ENCODE measurements around the gene FIS1. TPM values are rescaled to one million over a fixed set of nuclear protein-coding genes. Genes with fewer than 3 reads are reported as not detected.
"Not testable (repeated sequence)": the region's sequence is repeated elsewhere in the genome, so short reads cannot be mapped to it uniquely, and the experiment has no call there.

FIS1 gene
- total and polyA plus RNA-seq, 10 of the 15 experiments (the other 5 are each of a cell fraction or from before 2014, with no cell fraction given), result 83.4 to 149 (median 108) TPM

DNA sequence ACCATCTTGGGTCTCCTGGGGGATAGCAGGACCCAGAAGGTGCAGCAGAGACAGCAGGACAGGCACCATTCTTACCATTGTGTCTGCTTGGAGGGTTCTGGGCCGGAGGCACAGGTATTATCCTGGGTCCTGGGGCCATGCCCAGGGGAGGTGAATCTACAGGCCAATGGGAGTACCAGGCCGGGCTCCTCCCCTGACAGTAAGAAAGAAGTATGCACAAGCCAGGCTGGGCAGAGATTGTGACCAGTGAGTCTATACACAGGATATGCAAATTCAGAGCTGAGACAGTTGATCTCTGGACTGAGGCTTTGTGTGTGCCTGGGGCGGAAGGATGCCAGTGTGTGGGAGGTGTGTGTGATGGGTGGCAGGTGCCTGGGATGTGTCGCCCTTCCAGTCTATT lies 44.8 kb upstream of the FIS1 start:
- ATAC-seq (peak; percentile 96), DNase-seq (ENCODE audit: low read depth, low spot score) (peak; percentile 30), FAIRE-seq (peak; percentile 86)
- H3K27me3 ChIP-seq (replicated peaks in 1 of 2; ENCODE audit: control insufficient read depth in 2 of 2, insufficient read depth in 2 of 2, low read length in 1 of 2); H3K27ac ChIP-seq (ENCODE audit: control insufficient read depth, insufficient read depth); H3K4me3 ChIP-seq; BruUV-seq (replicated peaks); H3K4me1 ChIP-seq (ENCODE audit: control insufficient read depth, insufficient read depth, low read length); intact Hi-C loops (cut with micrococcal nuclease; ENCODE audit: unreplicated experiment); H3K4me2 ChIP-seq (ENCODE audit: control insufficient read depth, insufficient read depth); H3K36me3 ChIP-seq (ENCODE audit: control insufficient read depth in 2 of 2, insufficient read depth in 2 of 2, low read length in 1 of 2); H3K79me2 ChIP-seq (ENCODE audit: control insufficient read depth, insufficient read depth, low read length); H3K9ac ChIP-seq (ENCODE audit: control insufficient read depth, insufficient read depth, low read length); H4K20me1 ChIP-seq (ENCODE audit: control insufficient read depth, insufficient read depth); POLR2A ChIA-PET; H3K9me3 ChIP-seq (replicated peaks; ENCODE audit: control insufficient read depth, insufficient read depth, low read length); H2AFZ ChIP-seq (ENCODE audit: control insufficient read depth, low read depth, low read length): not testable (repeated sequence)
- 18% methylated on average over 4 of the region's 4 CpGs for WGBS (ENCODE audit: insufficient coverage, insufficient replicate concordance, low lambda C conversion rate, missing lambda C conversion rate)
- RAD21 ChIA-PET (ENCODE audit: unreplicated experiment), result interaction anchor here (0.5 to 2.4 kb wide), 6 partner anchors 32 to 148 kb away, joined by 3 to 16 read pairs (median 4); partner anchors contain the start of gene IFT22
- SMC1A ChIA-PET (ENCODE audit: uncharacterized antibody, unreplicated experiment), result interaction anchor here (0.6 to 3.8 kb wide), 5 partner anchors 41 to 521 kb away, joined by 3 to 31 read pairs (median 5); no protein-coding TSS in a partner anchor
- CTCF ChIA-PET, result interaction anchor here (0.7 to 6.1 kb wide), 17 partner anchors 10 to 1314 kb away, joined by 3 to 97 read pairs (median 4); partner anchors contain the start of genes AZGP1, FIS1, IFT22 and PLOD3
- in situ Hi-C loops (cut with MboI), result loop anchor here (5.0 kb wide), 1 partner anchor 1307 kb away; no protein-coding TSS in a partner anchor
- TF ChIP-seq BHLHE40 (IDR thresholded peaks at IDR 0.05; ENCODE audit: borderline replicate concordance in 1 of 2, low read depth in 2 of 2, low read length in 1 of 2) (peak in 1 of 2 experiments; percentile 48; a peak in 1 of 4 replicates), IKZF1 (conservative IDR thresholded peaks at IDR 0.05) (0 out of 2 replicates have a peak, but pooled peaks have one; percentile 10)

- Histone ChIP-seq H2AFZ (ENCODE audit: control insufficient read depth, low read depth, low read length) (no peak overlapping the region), H3K4me3 (no peak overlapping the region), H3K4me2 (ENCODE audit: control insufficient read depth, insufficient read depth) (no peak overlapping the region), H3K9ac (ENCODE audit: control insufficient read depth, insufficient read depth, low read length) (no peak overlapping the region), H3K36me3 (ENCODE audit: control insufficient read depth in 2 of 2, insufficient read depth in 2 of 2, low read length in 1 of 2) (no peaks in the 10 kb centered on the region), H3K27ac (ENCODE audit: control insufficient read depth, insufficient read depth) (no peak overlapping the region), H3K4me1 (ENCODE audit: control insufficient read depth, insufficient read depth, low read length) (no peaks in the 10 kb centered on the region), H4K20me1 (ENCODE audit: control insufficient read depth, insufficient read depth) (no peaks in the 10 kb centered on the region), H3K27me3 (replicated peaks in 1 of 2; ENCODE audit: control insufficient read depth in 2 of 2, insufficient read depth in 2 of 2, low read length in 1 of 2) (no peaks in the 10 kb centered on the region; a peak in 2 of 4 replicates), H3K79me2 (ENCODE audit: control insufficient read depth, insufficient read depth, low read length) (no peaks in the 10 kb centered on the region), H3K9me3 (replicated peaks; ENCODE audit: control insufficient read depth, insufficient read depth, low read length) (no peaks in the 10 kb centered on the region)
- no TSS peak for BruUV-seq (replicated peaks)
- ChIA-PET RAD21 (ENCODE audit: unreplicated experiment) (no interaction called here), SMC1A (ENCODE audit: uncharacterized antibody, unreplicated experiment) (interaction anchor here (0.6 kb wide), 1 partner anchor 77 kb away, joined by 3 read pairs; no protein-coding TSS in a partner anchor), CTCF (interaction anchor here (1.0 to 6.1 kb wide), 3 partner anchors 44 to 146 kb away, joined by 3 to 97 read pairs (median 5); partner anchors contain the start of gene FIS1), POLR2A (no interaction called here)
- in situ Hi-C loops (cut with MboI) (loop anchor here (5.0 kb wide), 1 partner anchor 1306 kb away; no protein-coding TSS in a partner anchor), intact Hi-C loops (cut with micrococcal nuclease; ENCODE audit: unreplicated experiment) (no loop called here)
- FAIRE-seq (no peak), ATAC-seq (no peak), DNase-seq (ENCODE audit: low read depth, low spot score) (no peak)
- 8% methylated on average over 3 of the region's 3 CpGs for WGBS (ENCODE audit: insufficient coverage, insufficient replicate concordance, low lambda C conversion rate, missing lambda C conversion rate)
- no peak for TF ChIP-seq CBX3 (IDR thresholded peaks at IDR 0.05; ENCODE audit: borderline replicate concordance, low read depth)
- TF ChIP-seq NFYB (IDR thresholded peaks at IDR 0.05; ENCODE audit: insufficient read depth, low read depth, low read length), result no peak
- no peak for TF ChIP-seq BCL11A (IDR thresholded peaks at IDR 0.05; ENCODE audit: low read depth, low read length)
- TF ChIP-seq JUNB (IDR thresholded peaks at IDR 0.05), result no peak
- TF ChIP-seq EZH2 (IDR thresholded peaks at IDR 0.05; ENCODE audit: borderline replicate concordance, control insufficient read depth, low read depth, low read length), result no peak
- TF ChIP-seq NKRF (conservative IDR thresholded peaks at IDR 0.05), result no peak
- no peak for TF ChIP-seq ZNF622 (IDR thresholded peaks at IDR 0.05)
- TF ChIP-seq, protein P1, sequence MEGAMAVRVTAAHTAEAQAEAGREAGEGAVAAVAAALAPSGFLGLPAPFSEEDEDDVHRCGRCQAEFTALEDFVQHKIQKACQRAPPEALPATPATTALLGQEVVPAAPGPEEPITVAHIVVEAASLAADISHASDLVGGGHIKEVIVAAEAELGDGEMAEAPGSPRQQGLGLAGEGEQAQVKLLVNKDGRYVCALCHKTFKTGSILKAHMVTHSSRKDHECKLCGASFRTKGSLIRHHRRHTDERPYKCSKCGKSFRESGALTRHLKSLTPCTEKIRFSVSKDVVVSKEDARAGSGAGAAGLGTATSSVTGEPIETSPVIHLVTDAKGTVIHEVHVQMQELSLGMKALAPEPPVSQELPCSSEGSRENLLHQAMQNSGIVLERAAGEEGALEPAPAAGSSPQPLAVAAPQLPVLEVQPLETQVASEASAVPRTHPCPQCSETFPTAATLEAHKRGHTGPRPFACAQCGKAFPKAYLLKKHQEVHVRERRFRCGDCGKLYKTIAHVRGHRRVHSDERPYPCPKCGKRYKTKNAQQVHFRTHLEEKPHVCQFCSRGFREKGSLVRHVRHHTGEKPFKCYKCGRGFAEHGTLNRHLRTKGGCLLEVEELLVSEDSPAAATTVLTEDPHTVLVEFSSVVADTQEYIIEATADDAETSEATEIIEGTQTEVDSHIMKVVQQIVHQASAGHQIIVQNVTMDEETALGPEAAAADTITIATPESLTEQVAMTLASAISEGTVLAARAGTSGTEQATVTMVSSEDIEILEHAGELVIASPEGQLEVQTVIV (IDR thresholded peaks at IDR 0.05; ENCODE audit: borderline replicate concordance, partially characterized antibody), result no peak
- TF ChIP-seq RAD51 (IDR thresholded peaks at IDR 0.05), result no peak
- no peak for TF ChIP-seq PAX5 (IDR thresholded peaks at IDR 0.05; ENCODE audit: borderline replicate concordance, low read depth, low read length)
These were observed 43.6 kb upstream of the FIS1 start for GRCh38 chr7:101288439-101288838.
